ENCODE results near the gene CDH4.

DNA sequence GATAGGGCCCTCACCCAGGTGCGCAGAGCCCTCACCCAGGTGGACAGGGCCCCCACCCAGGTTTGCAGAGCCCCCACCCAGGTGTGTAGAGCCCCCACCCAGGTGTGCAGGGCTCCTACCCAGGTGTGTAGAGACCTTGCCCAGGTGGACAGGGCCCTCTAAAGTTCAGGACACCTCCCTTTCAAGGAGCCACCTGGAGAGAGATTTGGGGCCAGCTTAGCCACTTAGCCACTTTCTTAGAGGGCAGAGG is 533.4 kb downstream of the CDH4 start:
- TF ChIP-seq, protein P1, sequence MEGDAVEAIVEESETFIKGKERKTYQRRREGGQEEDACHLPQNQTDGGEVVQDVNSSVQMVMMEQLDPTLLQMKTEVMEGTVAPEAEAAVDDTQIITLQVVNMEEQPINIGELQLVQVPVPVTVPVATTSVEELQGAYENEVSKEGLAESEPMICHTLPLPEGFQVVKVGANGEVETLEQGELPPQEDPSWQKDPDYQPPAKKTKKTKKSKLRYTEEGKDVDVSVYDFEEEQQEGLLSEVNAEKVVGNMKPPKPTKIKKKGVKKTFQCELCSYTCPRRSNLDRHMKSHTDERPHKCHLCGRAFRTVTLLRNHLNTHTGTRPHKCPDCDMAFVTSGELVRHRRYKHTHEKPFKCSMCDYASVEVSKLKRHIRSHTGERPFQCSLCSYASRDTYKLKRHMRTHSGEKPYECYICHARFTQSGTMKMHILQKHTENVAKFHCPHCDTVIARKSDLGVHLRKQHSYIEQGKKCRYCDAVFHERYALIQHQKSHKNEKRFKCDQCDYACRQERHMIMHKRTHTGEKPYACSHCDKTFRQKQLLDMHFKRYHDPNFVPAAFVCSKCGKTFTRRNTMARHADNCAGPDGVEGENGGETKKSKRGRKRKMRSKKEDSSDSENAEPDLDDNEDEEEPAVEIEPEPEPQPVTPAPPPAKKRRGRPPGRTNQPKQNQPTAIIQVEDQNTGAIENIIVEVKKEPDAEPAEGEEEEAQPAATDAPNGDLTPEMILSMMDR (IDR thresholded peaks at IDR 0.05), result no peak
- no peak for TF ChIP-seq POLR2AphosphoS5 (IDR thresholded peaks at IDR 0.05)

All from upper lobe of left lung (tissue), 4 donors.